Measurements from ENCODE around the gene HLF.

Gene HLF

GRCh38 chr17:55368706-55369105 is 103.9 kb downstream of the HLF start:
- no peak for DNase-seq
